Measurements from ENCODE around the gene WWTR1.

- TF ChIP-seq CTCF (optimal IDR thresholded peaks at IDR 0.05 in 1 of 3, IDR thresholded peaks at IDR 0.05 in 1 of 3, conservative IDR thresholded peaks at IDR 0.05 in 1 of 3; ENCODE audit: extremely low read depth in 1 of 3, insufficient read depth in 2 of 3, low read length in 3 of 3) (no peak), EZH2 (IDR thresholded peaks at IDR 0.05; ENCODE audit: low read length) (no peak)
Observed at GRCh38 chr3:149648525-149648924, 9.3 kb downstream of the WWTR1 start.
